CD14-positive monocyte (primary cell): Measurements from ENCODE around the gene KRTAP5-6. TPM values are rescaled to one million over a fixed set of nuclear protein-coding genes. Genes with fewer than 3 reads are reported as not detected.
A peak's percentile ranks its signal among the peaks of the same experiment; 100 is the strongest.

ENCODE experiments used
- DNase-seq, 3 donors: peaks; one replicate each; pipeline ENCODE4 v3.0.0-alpha.2; 2011 to 2022
- H2AFZ ChIP-seq: 2 replicates; pipeline ENCODE4 v1.6.0; 2012; ENCODE audit warnings: mild to moderate bottlenecking, low read depth, low read length, inconsistent platforms; ENCODE audit not compliant: insufficient read depth, poor library complexity, severe bottlenecking
- H3K27ac ChIP-seq, 2 donors: 1 replicate in 1 of 2; 2 replicates in 1 of 2; pipeline ENCODE4 v1.5.1; 2012 to 2013; ENCODE audit warnings: low read length in 2 of 2, control low read depth in 1 of 2, inconsistent platforms in 1 of 2, low read depth in 1 of 2, mild to moderate bottlenecking in 1 of 2
- H3K27me3 ChIP-seq, 2 donors: one replicate each; pipeline versions ENCODE4 v1.6.0 to v1.6.1; 2011 to 2013; ENCODE audit warnings: low read length in 2 of 2; ENCODE audit not compliant: control insufficient read depth in 2 of 2, insufficient read depth in 2 of 2
- H3K36me3 ChIP-seq, 2 donors: replicated peaks in 1 of 2; 1 replicate in 1 of 2; 2 replicates in 1 of 2; pipeline versions ENCODE4 v1.5.1 to v1.6.1; 2012 to 2013; ENCODE audit warnings: low read length in 2 of 2, control low read depth in 1 of 2, inconsistent platforms in 1 of 2, mild to moderate bottlenecking in 1 of 2; ENCODE audit not compliant: insufficient read depth in 2 of 2, control insufficient read depth in 1 of 2
- H3K4me1 ChIP-seq, 2 donors: 1 replicate in 1 of 2; 2 replicates in 1 of 2; pipeline versions ENCODE4 v1.5.1 to v1.6.1; 2012 to 2013; ENCODE audit warnings: low read length in 2 of 2, control low read depth in 1 of 2, inconsistent platforms in 1 of 2, mild to moderate bottlenecking in 1 of 2, moderate library complexity in 1 of 2; ENCODE audit not compliant: insufficient read depth in 2 of 2, control insufficient read depth in 1 of 2
- H3K4me2 ChIP-seq: replicated peaks from 2 replicates; pipeline ENCODE3; 2012; ENCODE audit warnings: low read length, moderate library complexity, mild to moderate bottlenecking; ENCODE audit not compliant: poor library complexity, severe bottlenecking; ENCODE audit errors: extremely low read depth
- H3K4me3 ChIP-seq, 3 experiments: fragments of 200-600 bp in 1 of 3; sonication (generic) in 1 of 3; replicated peaks in 1 of 3; 1 replicate in 2 of 3; 2 replicates in 1 of 3; pipeline ENCODE4 v1.5.1; 2011 to 2013; ENCODE audit warnings: low read length in 3 of 3, mild to moderate bottlenecking in 3 of 3, control low read depth in 2 of 3, low read depth in 2 of 3, inconsistent platforms in 1 of 3, moderate library complexity in 1 of 3
- H3K79me2 ChIP-seq: 2 replicates; pipeline ENCODE4 v1.6.0; 2012; ENCODE audit warnings: mild to moderate bottlenecking, control low read depth, inconsistent platforms, low read length, moderate library complexity; ENCODE audit not compliant: insufficient read depth
- H3K9ac ChIP-seq: 2 replicates; pipeline ENCODE4 v1.6.0; 2017; ENCODE audit warnings: low read length, mild to moderate bottlenecking; ENCODE audit not compliant: insufficient read depth, poor library complexity, severe bottlenecking
- H3K9me3 ChIP-seq, 2 donors: replicated peaks in 1 of 2; 1 replicate in 1 of 2; 2 replicates in 1 of 2; pipeline versions ENCODE4 v1.5.1 to v1.6.1; 2012 to 2013; ENCODE audit warnings: low read length in 2 of 2, control low read depth in 1 of 2; ENCODE audit not compliant: control insufficient read depth in 1 of 2, insufficient read depth in 1 of 2
- H4K20me1 ChIP-seq: 2 replicates; pipeline ENCODE4 v1.6.0; 2012; ENCODE audit warnings: mild to moderate bottlenecking, low read length, control low read depth, moderate library complexity; ENCODE audit not compliant: insufficient read depth
- H3K27ac Mint-ChIP-seq, 7 donors: one replicate each; pipeline ENCODE4 v1.8.0; 2020; ENCODE audit warnings: mild to moderate bottlenecking in 7 of 7, mixed read lengths in 7 of 7, moderate library complexity in 6 of 7, inconsistent platforms in 2 of 7
- H3K27me3 Mint-ChIP-seq, 3 donors: one replicate each; pipeline ENCODE4 v1.8.0; 2021 to 2022; ENCODE audit warnings: low read depth in 3 of 3, mild to moderate bottlenecking in 3 of 3, mixed read lengths in 3 of 3, moderate library complexity in 3 of 3, inconsistent platforms in 1 of 3
- H3K36me3 Mint-ChIP-seq, 2 donors: one replicate each; pipeline ENCODE4 v1.8.0; 2020; ENCODE audit warnings: mixed read lengths in 2 of 2, inconsistent platforms in 1 of 2, mild to moderate bottlenecking in 1 of 2
- H3K4me1 Mint-ChIP-seq: one replicate; pipeline ENCODE4 v1.8.0; 2020; ENCODE audit warnings: mild to moderate bottlenecking, mixed read lengths
- H3K4me3 Mint-ChIP-seq, 2 donors: one replicate each; pipeline ENCODE4 v1.8.0; 2020; ENCODE audit warnings: mild to moderate bottlenecking in 2 of 2, mixed read lengths in 2 of 2, moderate library complexity in 1 of 2
- H3K9me3 Mint-ChIP-seq, 7 donors: one replicate each; pipeline ENCODE4 v1.8.0; 2020 to 2022; ENCODE audit warnings: mixed read lengths in 7 of 7, mild to moderate bottlenecking in 6 of 7, moderate library complexity in 6 of 7, inconsistent platforms in 2 of 7
- WGBS: methylation state at CpG from one replicate; pipeline ENCODE4 v1.1.5; 2013; ENCODE audit warnings: missing lambda C conversion rate; ENCODE audit not compliant: insufficient coverage; 5-methylcytosine and 5-hydroxymethylcytosine counted together
- intact Hi-C, 2 donors: fragments of 100-400 bp; cut with micrococcal nuclease; formaldehyde crosslinking; loops; one replicate each; pipeline versions ENCODE4 v1.15.0 to v1.15.1; 2023
- polyA plus RNA-seq, 3 donors: library from polyadenylated mRNA; depleted of rRNA in 1 of 3; unstranded in 2 of 3; stranded (reverse) in 1 of 3; fragments of 300-500 nt in 2 of 3; fragments of >200 nt in 1 of 3; fragmentation: Illumina TruSeq in 2 of 3; gene quantifications; 1 replicate in 2 of 3; 2 replicates in 1 of 3; pipeline ENCODE4 v1.2.3, GENCODE V29; 2012 to 2021
- TF ChIP-seq, protein P1 (sequence below): fragments of 200-600 bp; IDR thresholded peaks from one replicate; pipeline ENCODE4 v1.8.0; 2022; ENCODE audit warnings: antibody characterized with exemption, mild to moderate bottlenecking

KRTAP5-6 gene
- polyA plus RNA-seq, 3 donors: not detected

- H3K9me3 Mint-ChIP-seq: peaks cover 0 to 11% (median 6%) of the 10 kb centered on the region in 7 donors
- H3K27ac Mint-ChIP-seq: no peak overlapping the region
- no peaks in the 10 kb centered on the region for H3K79me2 ChIP-seq
- H3K9me3 ChIP-seq: peaks cover 0 to 3% of the 10 kb centered on the region in 2 donors
- intact Hi-C loops: no loop called here
- no peak overlapping the region for H3K4me3 ChIP-seq
- H2AFZ ChIP-seq: no peak overlapping the region
- H3K4me2 ChIP-seq: no peak overlapping the region
- H3K4me1 Mint-ChIP-seq: peaks cover 2% of the 10 kb centered on the region
- 82% methylated on average over 4 of the region's 15 CpGs for WGBS
- H3K36me3 ChIP-seq: no peaks in the 10 kb centered on the region
- no peaks in the 10 kb centered on the region for H3K4me1 ChIP-seq
- peaks cover 35 to 42% (median 36%) of the 10 kb centered on the region in 3 donors for H3K27me3 Mint-ChIP-seq
- no peaks in the 10 kb centered on the region for H3K36me3 Mint-ChIP-seq
- H3K4me3 Mint-ChIP-seq: no peak overlapping the region
- DNase-seq: no peak
- no peak overlapping the region for H3K27ac ChIP-seq
- H4K20me1 ChIP-seq: no peaks in the 10 kb centered on the region
- TF ChIP-seq, protein P1, sequence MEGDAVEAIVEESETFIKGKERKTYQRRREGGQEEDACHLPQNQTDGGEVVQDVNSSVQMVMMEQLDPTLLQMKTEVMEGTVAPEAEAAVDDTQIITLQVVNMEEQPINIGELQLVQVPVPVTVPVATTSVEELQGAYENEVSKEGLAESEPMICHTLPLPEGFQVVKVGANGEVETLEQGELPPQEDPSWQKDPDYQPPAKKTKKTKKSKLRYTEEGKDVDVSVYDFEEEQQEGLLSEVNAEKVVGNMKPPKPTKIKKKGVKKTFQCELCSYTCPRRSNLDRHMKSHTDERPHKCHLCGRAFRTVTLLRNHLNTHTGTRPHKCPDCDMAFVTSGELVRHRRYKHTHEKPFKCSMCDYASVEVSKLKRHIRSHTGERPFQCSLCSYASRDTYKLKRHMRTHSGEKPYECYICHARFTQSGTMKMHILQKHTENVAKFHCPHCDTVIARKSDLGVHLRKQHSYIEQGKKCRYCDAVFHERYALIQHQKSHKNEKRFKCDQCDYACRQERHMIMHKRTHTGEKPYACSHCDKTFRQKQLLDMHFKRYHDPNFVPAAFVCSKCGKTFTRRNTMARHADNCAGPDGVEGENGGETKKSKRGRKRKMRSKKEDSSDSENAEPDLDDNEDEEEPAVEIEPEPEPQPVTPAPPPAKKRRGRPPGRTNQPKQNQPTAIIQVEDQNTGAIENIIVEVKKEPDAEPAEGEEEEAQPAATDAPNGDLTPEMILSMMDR: no peak
- H3K9ac ChIP-seq: no peak overlapping the region
- H3K27me3 ChIP-seq: peaks cover 7 to 12% of the 10 kb centered on the region in 2 donors
Observed at GRCh38 chr11:1705126-1706052, 8.4 kb downstream of the KRTAP5-6 start.

- no peaks in the 10 kb centered on the region for H3K36me3 ChIP-seq
- no peak overlapping the region for H3K27ac ChIP-seq
- H3K9me3 ChIP-seq: no peaks in the 10 kb centered on the region
- peaks cover 2% of the 10 kb centered on the region for H3K4me1 Mint-ChIP-seq
- peak in 2 of 3 donors; percentile 18 to 24 for DNase-seq
- 76% methylated on average over 9 of the region's 17 CpGs for WGBS
- peaks cover 32 to 49% (median 34%) of the 10 kb centered on the region in 3 donors for H3K27me3 Mint-ChIP-seq
- no peaks in the 10 kb centered on the region for H3K79me2 ChIP-seq
- H3K27me3 ChIP-seq: peaks cover 7 to 12% of the 10 kb centered on the region in 2 donors
- H3K4me3 Mint-ChIP-seq: peak overlapping the region in 1 of 2 donors; percentile 36
- peaks cover 0 to 7% (median 4%) of the 10 kb centered on the region in 7 donors for H3K9me3 Mint-ChIP-seq
- no peaks in the 10 kb centered on the region for H4K20me1 ChIP-seq
- intact Hi-C loops: no loop called here
- no peak overlapping the region for H3K4me3 ChIP-seq
- H3K9ac ChIP-seq: no peak overlapping the region
- no peak overlapping the region for H3K27ac Mint-ChIP-seq
- TF ChIP-seq, protein P1: peak; percentile 29
- no peaks in the 10 kb centered on the region for H3K4me1 ChIP-seq
- no peak overlapping the region for H2AFZ ChIP-seq
- no peaks in the 10 kb centered on the region for H3K36me3 Mint-ChIP-seq
- no peak overlapping the region for H3K4me2 ChIP-seq
Observed at GRCh38 chr11:1706634-1707400, 9.8 kb downstream of the KRTAP5-6 start.
